HPDE6-E6E7 (cell line): ENCODE results near the gene FAM229A.
A peak's percentile ranks its signal among the peaks of the same experiment; 100 is the strongest.
"Not testable (repeated sequence)": the region's sequence is repeated elsewhere in the genome, so short reads cannot be mapped to it uniquely, and the experiment has no call there.

ENCODE experiments used
- DNase-seq: peaks from one replicate; pipeline ENCODE4 v3.0.0; 2011; ENCODE audit warnings: missing footprints; ENCODE audit errors: extremely low spot score

FAM229A gene

GRCh38 chr1:32362474-32363313, at the start of gene FAM229A, which contains the start of gene TSSK3:
Gene FAM229A, minus strand, starts transcription at chr1:32362485. Its CDS starts 394 bp downstream, at chr1:32362091.
Gene TSSK3, plus strand, starts transcription at chr1:32362539. Its CDS starts 163 bp downstream, at chr1:32362702.
- DNase-seq = no peak

DNA sequence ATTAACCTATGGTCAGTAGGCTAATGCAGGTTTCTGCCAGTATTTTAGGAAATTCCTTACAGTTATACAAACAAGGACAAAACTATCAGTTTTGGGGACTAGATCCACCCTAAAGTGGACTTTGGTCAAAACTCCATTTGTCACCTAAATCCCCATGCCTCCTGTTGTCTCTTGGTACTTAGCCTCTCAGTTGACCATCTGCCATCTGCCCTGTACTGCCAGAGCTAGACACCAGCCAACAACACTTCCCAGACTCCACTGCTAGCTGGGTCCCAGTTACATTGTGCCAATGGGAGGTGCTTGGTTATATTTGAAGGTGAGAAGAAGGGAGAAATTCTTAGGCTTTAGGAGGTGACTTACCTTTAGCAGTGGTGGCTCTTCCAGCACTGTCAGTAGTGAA, 49.0 kb upstream of the FAM229A start:
- DNase-seq = no peak

GRCh38 chr1:32406629-32407111, 44.4 kb upstream of the FAM229A start:
- no peak for DNase-seq

DNA sequence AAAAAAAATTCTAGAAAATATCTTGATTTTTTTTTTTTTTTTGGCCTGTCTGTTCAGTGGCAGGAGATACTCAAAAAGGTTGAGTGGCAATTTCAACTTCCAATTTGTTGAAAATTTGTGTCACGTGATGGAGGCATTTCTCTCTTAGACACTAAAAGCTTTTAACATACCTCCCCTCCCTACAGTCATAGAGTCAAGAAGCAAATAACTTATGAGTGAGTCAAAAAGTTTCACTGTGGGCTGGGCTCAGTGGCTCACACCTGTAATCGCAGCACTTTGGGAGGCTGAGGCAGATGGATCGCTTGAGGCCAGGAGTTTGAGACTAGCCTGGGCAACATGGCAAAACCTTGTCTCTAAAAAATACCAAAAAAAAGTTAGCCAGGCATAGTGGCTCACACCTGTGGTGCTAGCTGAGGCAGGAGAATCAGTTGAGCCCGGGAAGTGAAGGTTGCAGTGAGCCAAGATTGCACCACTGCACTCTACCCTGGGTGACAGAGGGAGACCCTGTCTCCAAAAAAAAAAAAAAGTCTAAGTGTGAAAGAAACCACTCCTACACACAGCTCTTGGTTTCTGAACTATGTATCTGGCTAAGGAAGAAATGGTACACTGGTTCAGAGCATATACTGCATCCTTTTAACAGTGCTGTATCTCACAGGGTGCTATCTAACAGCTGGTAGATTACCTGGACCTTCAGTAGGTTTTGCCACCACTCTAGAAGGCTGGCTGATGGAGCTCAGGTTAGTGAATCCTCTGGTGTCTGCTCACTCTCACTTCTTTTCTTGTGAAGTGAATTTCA, 43.6 kb upstream of the FAM229A start:
- no peak for DNase-seq

- no peak for DNase-seq
These were observed 42.7 kb upstream of the FAM229A start for GRCh38 chr1:32404946-32405345.

GRCh38 chr1:32400876-32401631, 38.8 kb upstream of the FAM229A start:
- DNase-seq = peak; percentile 83

DNA sequence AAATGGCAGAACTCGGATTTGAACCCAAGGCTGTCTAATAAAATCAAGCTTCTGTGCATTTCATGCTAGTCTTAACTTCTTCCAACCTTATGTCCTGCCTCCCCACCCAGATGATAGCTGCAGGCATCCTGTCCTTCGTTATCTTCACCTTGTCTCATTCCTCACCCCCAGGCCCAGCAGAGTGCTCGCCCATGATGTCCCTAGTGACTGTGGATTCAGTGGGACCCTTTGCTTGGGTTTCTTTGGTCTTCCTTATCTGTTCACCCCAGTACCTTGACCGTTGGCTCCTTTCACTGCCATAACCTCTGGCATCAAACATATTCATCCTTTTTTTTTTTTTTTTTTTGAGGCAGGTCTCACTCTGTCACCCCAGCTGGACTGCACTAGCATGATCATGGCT, 37.6 kb upstream of the FAM229A start:
- no peak for DNase-seq

DNA sequence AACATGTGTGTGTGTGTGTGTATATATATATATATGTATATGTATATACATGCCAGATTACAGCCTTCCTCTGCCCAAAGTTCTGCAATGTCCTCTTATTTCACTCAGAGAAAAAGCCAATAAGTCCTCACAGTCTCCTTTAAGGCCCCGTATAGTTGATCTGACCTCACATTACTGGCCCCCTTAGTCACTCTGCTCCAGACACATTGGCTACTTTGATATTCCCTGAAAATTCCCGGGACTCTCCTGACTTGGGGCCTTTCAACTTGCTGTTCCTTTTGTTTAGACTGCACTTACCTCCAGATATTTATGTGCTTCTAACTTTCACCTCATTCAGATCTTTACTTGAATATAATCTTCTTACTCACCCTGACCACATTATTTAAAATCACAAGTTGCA, 36.1 kb upstream of the FAM229A start:
- DNase-seq = no peak

DNA sequence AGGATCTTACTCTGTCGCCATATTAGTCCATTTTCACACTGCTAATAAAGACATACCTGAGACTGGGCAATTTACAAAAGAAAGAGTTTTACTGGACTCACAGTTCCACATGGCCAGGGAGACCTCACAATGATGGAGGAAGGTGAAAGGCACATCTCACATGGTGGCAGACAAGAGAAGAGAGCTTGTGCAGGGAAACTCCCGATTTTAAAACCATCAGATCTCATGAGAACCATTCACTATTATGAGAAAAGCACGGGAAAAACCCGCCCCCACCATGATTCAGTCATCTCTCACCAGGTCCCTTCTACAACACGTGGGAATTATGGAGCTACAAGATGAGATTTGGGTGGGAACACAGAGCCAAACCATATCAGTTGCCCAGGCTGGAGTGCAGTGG, 34.2 kb upstream of the FAM229A start:
- DNase-seq = not testable (repeated sequence)

DNA sequence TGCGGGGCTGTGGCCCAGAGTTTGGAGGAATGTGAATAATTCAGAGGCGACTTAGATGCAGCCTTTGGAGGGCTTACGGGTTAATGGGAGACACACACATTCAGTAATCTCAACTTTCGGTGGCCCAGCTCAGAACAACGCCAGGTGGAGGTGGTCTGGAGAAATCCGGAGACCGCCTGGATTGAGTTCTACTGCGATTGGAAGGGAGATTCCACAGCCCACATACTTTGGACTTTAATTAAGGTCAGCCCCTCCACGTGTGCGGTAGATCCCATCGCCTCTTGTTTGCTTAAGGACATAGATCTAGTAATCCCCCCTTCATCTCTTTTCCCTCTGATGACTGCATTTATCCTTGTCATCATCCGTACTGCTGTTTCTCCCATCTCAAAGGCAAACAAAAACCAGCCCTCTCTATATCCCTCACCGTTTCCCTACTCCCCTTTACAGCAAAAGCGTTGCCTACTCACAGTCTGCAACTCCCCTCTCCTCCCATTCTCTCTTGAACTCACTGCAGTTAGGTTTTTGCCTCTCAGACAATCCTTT, 32.7 kb upstream of the FAM229A start:
- no peak for DNase-seq

DNA sequence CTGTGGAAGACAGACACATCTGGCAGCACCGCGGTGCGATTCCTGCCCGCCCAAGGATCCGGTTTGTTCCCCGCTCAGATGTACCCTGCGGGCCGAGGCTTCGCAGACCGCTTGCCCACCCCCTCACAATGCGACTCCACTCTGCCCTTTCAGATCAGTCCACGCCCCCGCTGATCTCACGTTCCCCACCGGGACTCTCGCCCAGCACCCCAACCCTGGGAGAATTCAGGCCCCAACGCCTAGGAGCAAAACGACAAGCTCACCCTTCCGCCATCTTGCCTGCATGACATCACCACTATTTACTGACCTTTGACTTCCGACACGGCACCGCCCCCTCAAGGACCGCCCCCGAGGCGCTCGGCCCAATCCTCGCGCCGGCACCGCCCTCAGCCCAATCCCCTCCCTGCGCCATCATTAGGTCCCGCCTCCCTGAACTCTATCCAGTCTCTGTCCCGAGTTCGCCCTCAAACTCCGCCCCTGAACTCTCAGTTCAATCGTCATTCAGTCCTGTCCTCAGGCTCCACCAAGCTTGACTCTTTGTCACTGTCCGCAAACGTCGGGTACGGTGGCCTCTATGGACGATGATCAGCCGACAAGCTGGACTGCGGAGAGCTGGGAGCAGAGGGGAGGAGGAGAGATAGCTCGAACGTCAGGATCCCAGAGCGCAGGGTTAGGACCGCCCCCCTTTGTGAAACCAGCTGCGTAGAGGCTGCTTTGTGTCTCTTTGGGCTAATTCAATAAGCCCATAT, 32.0 kb upstream of the FAM229A start, which contains the start of gene BSDC1:
TSS of gene BSDC1 (minus strand) at position 301 of the 749 bp plus-strand sequence. CDS start at position 274, 27 bp downstream.
- DNase-seq = peak; percentile 93

DNA sequence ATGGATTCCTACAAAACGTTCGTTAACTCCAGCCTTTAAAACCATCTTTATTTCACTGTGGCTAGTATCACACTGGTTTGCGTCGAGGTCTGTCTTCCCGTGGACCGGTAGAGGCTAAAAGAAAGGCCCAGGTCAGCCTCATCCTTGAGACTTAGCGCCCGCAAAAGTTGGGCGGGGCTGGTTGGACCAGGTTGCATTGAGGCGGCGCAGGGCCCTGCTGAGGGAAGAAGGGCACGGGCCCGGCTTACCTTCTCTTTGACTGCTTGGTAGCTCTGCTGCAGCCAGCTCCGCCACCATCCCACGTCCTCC, 31.5 kb upstream of the FAM229A start:
- DNase-seq = peak; percentile 49

GRCh38 chr1:32393136-32393535, 30.9 kb upstream of the FAM229A start:
- DNase-seq = no peak

DNA sequence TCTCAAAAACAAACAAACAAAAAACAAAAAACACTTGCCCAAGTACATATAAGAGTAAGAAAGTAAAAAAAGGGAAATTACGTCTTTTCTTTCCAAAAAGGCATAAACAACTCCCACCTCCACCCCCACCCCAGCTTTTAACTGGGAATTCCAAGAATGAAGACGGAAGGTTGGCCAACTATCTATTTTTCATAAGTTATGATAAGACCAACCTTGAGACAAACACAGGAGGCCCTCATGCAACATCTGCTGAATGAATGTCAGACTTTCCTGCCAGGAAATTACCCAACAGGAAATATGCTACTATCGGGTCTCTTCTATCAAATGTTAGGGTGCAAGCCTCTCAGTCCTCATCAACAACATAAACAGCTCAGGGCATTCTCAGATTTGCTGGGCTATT, 30.0 kb upstream of the FAM229A start:
- no peak for DNase-seq

- no peak for DNase-seq
These were observed 28.9 kb upstream of the FAM229A start for GRCh38 chr1:32390904-32391870.

GRCh38 chr1:32388641-32389040, 26.4 kb upstream of the FAM229A start:
- DNase-seq = no peak

DNA sequence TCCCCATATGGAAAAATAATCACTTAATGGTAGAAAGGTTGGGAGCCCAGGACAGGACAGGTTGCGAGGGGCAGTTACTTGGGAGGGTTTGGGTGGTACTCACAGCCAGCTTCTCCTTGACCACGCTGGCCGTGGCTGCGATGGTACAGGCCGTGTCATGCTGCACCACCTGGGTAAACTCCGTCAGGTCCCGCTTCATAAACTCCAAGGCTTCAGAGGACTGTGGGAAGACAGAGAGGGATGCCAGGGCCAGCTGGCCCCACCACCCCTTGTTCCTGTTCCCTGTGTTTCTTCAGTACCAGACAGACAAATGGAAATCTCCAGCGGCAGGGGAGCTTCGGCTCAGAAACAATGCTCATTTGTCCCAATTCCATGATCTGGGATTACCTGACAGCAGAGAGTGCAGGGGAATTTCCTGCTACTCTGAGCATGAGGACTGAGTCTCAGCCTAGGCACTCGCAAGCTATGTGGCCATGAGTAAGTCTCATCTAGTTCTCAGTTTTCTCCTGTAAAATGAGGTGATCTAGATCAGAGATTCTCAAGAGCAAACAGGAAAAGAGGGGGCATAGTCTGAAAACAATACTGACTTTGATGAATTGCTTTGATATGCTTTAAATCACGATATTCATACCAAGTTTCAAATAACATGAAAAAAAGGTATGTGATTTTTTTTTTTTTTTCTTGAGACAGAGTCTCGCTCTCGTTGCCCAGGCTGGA, 24.5 kb upstream of the FAM229A start:
- DNase-seq = no peak

DNA sequence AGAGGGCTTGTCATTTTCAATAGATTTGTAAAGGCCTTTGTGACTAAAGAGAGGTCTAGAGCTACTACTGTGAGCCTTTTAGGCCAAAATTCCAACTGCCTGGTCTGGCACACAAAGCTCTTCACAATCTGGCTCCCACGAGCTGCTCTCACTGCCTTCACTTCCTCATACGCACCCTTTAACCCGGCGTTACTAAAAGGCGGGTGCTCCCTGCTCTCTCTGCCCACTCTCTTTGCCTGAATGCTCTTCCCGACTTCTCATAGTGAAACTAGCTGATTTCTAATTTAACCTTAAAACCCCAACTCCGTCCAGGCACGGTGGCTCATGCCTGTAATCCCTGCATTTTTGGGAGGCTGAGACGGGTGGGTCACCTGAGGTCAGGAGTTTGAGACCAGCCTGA, 17.8 kb upstream of the FAM229A start:
- no peak for DNase-seq
